ENCODE results near the gene DERA. TPM values are rescaled to one million over a fixed set of nuclear protein-coding genes. Genes with fewer than 3 reads are reported as not detected.

DERA gene
- total and polyA plus RNA-seq, 2 of the 13 experiments (the other 11 are each of a cell fraction or from before 2014, with no cell fraction given): 24.0 to 51.3 TPM

DNA sequence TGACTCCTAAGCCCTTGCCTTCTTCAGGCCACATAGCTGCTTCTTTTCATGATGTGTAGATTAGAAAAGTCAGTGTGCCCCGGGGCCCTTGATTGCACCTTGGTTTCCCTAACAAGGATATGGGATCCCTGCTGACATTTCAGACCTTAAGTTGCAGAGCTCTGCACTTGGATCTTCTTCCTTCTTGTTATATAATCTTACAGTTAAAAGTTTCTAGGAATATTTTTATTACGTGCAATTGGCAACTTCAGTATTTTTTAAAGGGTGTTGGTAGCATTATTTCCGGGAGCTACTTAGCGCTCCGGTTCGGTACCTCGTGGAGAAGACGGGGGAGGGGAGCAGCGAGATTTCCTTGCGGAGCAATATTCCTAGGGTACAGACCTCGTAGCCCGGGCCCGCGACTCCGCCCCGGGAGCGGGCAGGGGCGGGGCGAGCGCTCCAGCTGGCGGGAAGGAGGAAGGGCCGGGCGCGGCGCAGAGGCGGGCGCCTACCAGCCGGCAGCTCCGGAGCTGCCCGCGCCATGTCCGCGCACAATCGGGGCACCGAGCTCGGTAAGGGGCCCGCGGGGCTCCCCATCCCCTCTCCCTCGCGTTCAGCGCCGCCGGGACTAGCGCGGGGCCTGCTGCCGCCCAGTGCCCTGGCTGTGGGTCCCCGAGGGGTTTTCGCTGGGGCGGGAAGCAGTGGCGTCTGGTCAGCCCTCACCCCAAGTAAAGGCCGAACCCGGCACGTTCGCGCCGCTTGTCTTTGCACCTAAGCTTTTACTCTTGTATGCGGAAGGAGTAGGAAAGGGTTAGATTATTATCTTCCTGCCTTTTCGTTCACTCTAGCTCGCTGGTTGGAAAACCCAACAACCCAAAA is at the start of gene DERA (continued):
- no peak for TF ChIP-seq EZH2 (conservative IDR thresholded peaks at IDR 0.05; ENCODE audit: low read depth, low read length)
- TF ChIP-seq ZNF749 (CRISPR knock-in tag; IDR thresholded peaks at IDR 0.05; ENCODE audit: borderline replicate concordance): peak; percentile 76; the same call in 1 of the 2 replicates
- TF ChIP-seq, protein P1, sequence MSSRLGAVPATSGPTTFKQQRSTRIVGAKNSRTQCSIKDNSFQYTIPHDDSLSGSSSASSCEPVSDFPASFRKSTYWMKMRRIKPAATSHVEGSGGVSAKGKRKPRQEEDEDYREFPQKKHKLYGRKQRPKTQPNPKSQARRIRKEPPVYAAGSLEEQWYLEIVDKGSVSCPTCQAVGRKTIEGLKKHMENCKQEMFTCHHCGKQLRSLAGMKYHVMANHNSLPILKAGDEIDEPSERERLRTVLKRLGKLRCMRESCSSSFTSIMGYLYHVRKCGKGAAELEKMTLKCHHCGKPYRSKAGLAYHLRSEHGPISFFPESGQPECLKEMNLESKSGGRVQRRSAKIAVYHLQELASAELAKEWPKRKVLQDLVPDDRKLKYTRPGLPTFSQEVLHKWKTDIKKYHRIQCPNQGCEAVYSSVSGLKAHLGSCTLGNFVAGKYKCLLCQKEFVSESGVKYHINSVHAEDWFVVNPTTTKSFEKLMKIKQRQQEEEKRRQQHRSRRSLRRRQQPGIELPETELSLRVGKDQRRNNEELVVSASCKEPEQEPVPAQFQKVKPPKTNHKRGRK (CRISPR knock-in tag; IDR thresholded peaks at IDR 0.05): no peak
- TF ChIP-seq SRF (IDR thresholded peaks at IDR 0.05; ENCODE audit: low read depth, low read length): no peak
- TF ChIP-seq, protein P2, sequence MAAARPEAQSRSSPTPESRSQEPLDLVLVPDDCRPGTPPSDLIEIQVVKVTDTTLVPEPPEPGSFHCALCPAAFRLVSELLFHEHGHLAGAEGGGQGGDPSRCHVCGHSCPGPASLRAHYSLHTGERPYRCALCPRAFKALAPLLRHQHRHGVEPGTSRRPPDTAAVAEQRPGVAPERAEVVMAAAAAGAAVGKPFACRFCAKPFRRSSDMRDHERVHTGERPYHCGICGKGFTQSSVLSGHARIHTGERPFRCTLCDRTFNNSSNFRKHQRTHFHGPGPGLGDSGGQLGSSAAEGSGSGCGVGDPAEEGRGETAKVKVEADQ (CRISPR knock-in tag; IDR thresholded peaks at IDR 0.05; ENCODE audit: borderline replicate concordance): no peak
- 0 out of 2 replicates have a peak, but pooled peaks have one; percentile 78 for TF ChIP-seq CC2D1A (CRISPR knock-in tag; IDR thresholded peaks at IDR 0.05)
- no peak for TF ChIP-seq TCF7 (IDR thresholded peaks at IDR 0.05; ENCODE audit: low read depth)
- 0 out of 2 replicates have a peak, but pooled peaks have one; percentile 48 for TF ChIP-seq ZNF253 (CRISPR knock-in tag; IDR thresholded peaks at IDR 0.05; ENCODE audit: borderline replicate concordance)
- peak; percentile 66 for TF ChIP-seq YEATS4 (CRISPR knock-in tag; IDR thresholded peaks at IDR 0.05; ENCODE audit: borderline replicate concordance)
- TF ChIP-seq NFKBIZ (CRISPR knock-in tag; IDR thresholded peaks at IDR 0.05): no peak
- no peak for TF ChIP-seq KDM3A (CRISPR knock-in tag; IDR thresholded peaks at IDR 0.05; ENCODE audit: low read depth)
- TF ChIP-seq MTF1 (CRISPR knock-in tag; IDR thresholded peaks at IDR 0.05): no peak
- TF ChIP-seq NFE2L2 (IDR thresholded peaks at IDR 0.05; ENCODE audit: low read length): no peak
- TF ChIP-seq ZNF879 (CRISPR knock-in tag; IDR thresholded peaks at IDR 0.05): no peak
- TF ChIP-seq, protein P3, sequence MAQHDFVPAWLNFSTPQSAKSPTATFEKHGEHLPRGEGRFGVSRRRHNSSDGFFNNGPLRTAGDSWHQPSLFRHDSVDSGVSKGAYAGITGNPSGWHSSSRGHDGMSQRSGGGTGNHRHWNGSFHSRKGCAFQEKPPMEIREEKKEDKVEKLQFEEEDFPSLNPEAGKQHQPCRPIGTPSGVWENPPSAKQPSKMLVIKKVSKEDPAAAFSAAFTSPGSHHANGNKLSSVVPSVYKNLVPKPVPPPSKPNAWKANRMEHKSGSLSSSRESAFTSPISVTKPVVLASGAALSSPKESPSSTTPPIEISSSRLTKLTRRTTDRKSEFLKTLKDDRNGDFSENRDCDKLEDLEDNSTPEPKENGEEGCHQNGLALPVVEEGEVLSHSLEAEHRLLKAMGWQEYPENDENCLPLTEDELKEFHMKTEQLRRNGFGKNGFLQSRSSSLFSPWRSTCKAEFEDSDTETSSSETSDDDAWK (CRISPR knock-in tag; IDR thresholded peaks at IDR 0.05): no peak
- 0 out of 2 replicates have a peak, but pooled peaks have one; percentile 44 for TF ChIP-seq MAZ (IDR thresholded peaks at IDR 0.05; ENCODE audit: borderline replicate concordance, low read depth, low read length)
- no peak for TF ChIP-seq MAZ (CRISPR knock-in tag; IDR thresholded peaks at IDR 0.05; ENCODE audit: low read depth)
- TF ChIP-seq MEF2D (CRISPR knock-in tag; IDR thresholded peaks at IDR 0.05): no peak
- TF ChIP-seq ZNF136 (CRISPR knock-in tag; IDR thresholded peaks at IDR 0.05; ENCODE audit: low read depth): no peak
- no peak for TF ChIP-seq ZNF160 (CRISPR knock-in tag; IDR thresholded peaks at IDR 0.05)

Measured in HepG2 (cell line).